HEK293 (cell line): Measurements from ENCODE around the gene PCDHA11.

Experiments
- CTCF ChIA-PET: fragments of 350-600 bp; formaldehyde crosslinking; extraction: SDS; loops from one replicate; lab custom pipeline; 2021; ENCODE audit warnings: antibody characterized with exemption; lab: Yijun Ruan, JAX
- POLR2A ChIA-PET: fragments of 300-600 bp; formaldehyde crosslinking; extraction: SDS; loops from one replicate; lab custom pipeline; 2020; ENCODE audit warnings: antibody characterized with exemption, inconsistent platforms; lab: Yijun Ruan, JAX
- H3K27ac ChIP-seq: fragments of 200-500 bp; sonication (Bioruptor generic); 2 replicates; pipeline ENCODE4 v1.5.1; 2014; ENCODE audit warnings: low read depth, low read length, control low read depth, inconsistent platforms; ENCODE audit errors: extremely low read depth
- H3K36me3 ChIP-seq, 2 experiments: fragments of 200-500 bp in 1 of 2; sonication (Bioruptor generic) in 1 of 2; 1 replicate in 1 of 2; 2 replicates in 1 of 2; pipeline ENCODE4 v1.5.1; 2014 to 2017; ENCODE audit warnings: inconsistent platforms in 2 of 2, low read length in 2 of 2; ENCODE audit not compliant: control insufficient read depth in 2 of 2, insufficient read depth in 1 of 2
- H3K4me1 ChIP-seq: fragments of 200-500 bp; sonication (Bioruptor generic); 2 replicates; pipeline ENCODE4 v1.5.1; 2014; ENCODE audit warnings: mild to moderate bottlenecking, low read length, inconsistent platforms; ENCODE audit not compliant: control insufficient read depth, insufficient read depth
- H3K4me3 ChIP-seq: 2 replicates; pipeline ENCODE4 v1.5.1; 2011; ENCODE audit warnings: low read depth, mild to moderate bottlenecking, control low read depth, low read length, moderate library complexity
- H3K9me3 ChIP-seq: fragments of 200-500 bp; sonication (Bioruptor generic); 2 replicates; pipeline ENCODE4 v1.5.1; 2014; ENCODE audit warnings: low read depth, low read length, inconsistent platforms; ENCODE audit not compliant: control insufficient read depth, insufficient read depth
- HOXD13 ChIP-seq: sonication (generic); formaldehyde crosslinking; IDR thresholded peaks from 2 replicates; pipeline ENCODE4 v1.8.0; 2022; ENCODE audit warnings: missing genetic modification reagents, borderline replicate concordance
- IKZF3 ChIP-seq: fragments of 450-650 bp; IDR thresholded peaks from 2 replicates; pipeline ENCODE4 v1.5.0; 2018; ENCODE audit warnings: missing biosample characterization, mild to moderate bottlenecking, missing genetic modification characterization, moderate library complexity
- KLF10 ChIP-seq: fragments of 450-650 bp; IDR thresholded peaks from 2 replicates; pipeline ENCODE4 v1.5.1; 2018; ENCODE audit warnings: missing biosample characterization, mild to moderate bottlenecking, missing genetic modification characterization
- KLF7 ChIP-seq: fragments of 450-650 bp; formaldehyde crosslinking; IDR thresholded peaks from 2 replicates; pipeline ENCODE4 v1.5.1; 2016; ENCODE audit warnings: missing biosample characterization, missing genetic modification characterization, borderline replicate concordance
- KLF8 ChIP-seq: fragments of 450-650 bp; formaldehyde crosslinking; IDR thresholded peaks from 2 replicates; pipeline ENCODE4 v1.5.1; 2016; ENCODE audit warnings: missing biosample characterization, missing genetic modification characterization
- KLF9 ChIP-seq: fragments of 450-650 bp; formaldehyde crosslinking; IDR thresholded peaks from 2 replicates; pipeline ENCODE4 v1.5.1; 2016; ENCODE audit warnings: missing biosample characterization, missing genetic modification characterization, low read depth
- MEIS1 ChIP-seq: sonication (generic); formaldehyde crosslinking; IDR thresholded peaks from 2 replicates; pipeline ENCODE4 v1.8.1; 2022; ENCODE audit warnings: missing genetic modification reagents, mild to moderate bottlenecking, borderline replicate concordance
- SETDB1 ChIP-seq: IDR thresholded peaks from one replicate; pipeline ENCODE4 v1.6.1; 2017; ENCODE audit warnings: mild to moderate bottlenecking, low read length, moderate library complexity, mixed read lengths; ENCODE audit not compliant: insufficient read length
- ZBTB17 ChIP-seq: fragments of 450-650 bp; formaldehyde crosslinking; IDR thresholded peaks from 2 replicates; pipeline ENCODE4 v1.5.1; 2016; ENCODE audit warnings: missing biosample characterization, missing genetic modification characterization
- ZFHX2 ChIP-seq: fragments of 450-650 bp; formaldehyde crosslinking; conservative IDR thresholded peaks from 2 replicates; pipeline ENCODE4 v1.5.1; 2016; ENCODE audit warnings: missing biosample characterization, missing genetic modification characterization
- ZFP69B ChIP-seq: fragments of 450-650 bp; formaldehyde crosslinking; IDR thresholded peaks from 2 replicates; pipeline ENCODE4 v1.5.1; 2016; ENCODE audit warnings: missing biosample characterization, missing genetic modification characterization
- ZNF133 ChIP-seq: fragments of 450-650 bp; formaldehyde crosslinking; IDR thresholded peaks from 2 replicates; pipeline ENCODE4 v1.5.1; 2016; ENCODE audit warnings: missing biosample characterization, missing genetic modification characterization
- ZNF214 ChIP-seq: fragments of 450-650 bp; formaldehyde crosslinking; IDR thresholded peaks from 2 replicates; pipeline ENCODE4 v1.5.1; 2017; ENCODE audit warnings: missing biosample characterization, mild to moderate bottlenecking, missing genetic modification characterization, borderline replicate concordance
- ZNF223 ChIP-seq: fragments of 450-650 bp; formaldehyde crosslinking; IDR thresholded peaks from 2 replicates; pipeline ENCODE4 v1.5.1; 2016; ENCODE audit warnings: missing biosample characterization, missing genetic modification characterization
- ZNF23 ChIP-seq: fragments of 450-650 bp; formaldehyde crosslinking; IDR thresholded peaks from 2 replicates; pipeline ENCODE4 v1.5.1; 2016; ENCODE audit warnings: missing biosample characterization, missing genetic modification characterization, borderline replicate concordance
- ZNF416 ChIP-seq: fragments of 450-650 bp; formaldehyde crosslinking; IDR thresholded peaks from 2 replicates; pipeline ENCODE4 v1.5.1; 2016; ENCODE audit warnings: missing biosample characterization, missing genetic modification characterization
- ZNF510 ChIP-seq: fragments of 450-650 bp; formaldehyde crosslinking; IDR thresholded peaks from 2 replicates; pipeline ENCODE4 v1.5.1; 2018; ENCODE audit warnings: mild to moderate bottlenecking, missing genetic modification characterization, missing biosample characterization; ENCODE audit not compliant: insufficient replicate concordance
- ZNF514 ChIP-seq: fragments of 450-650 bp; formaldehyde crosslinking; IDR thresholded peaks from 2 replicates; pipeline ENCODE4 v1.5.1; 2016; ENCODE audit warnings: missing biosample characterization, missing genetic modification characterization
- ZNF600 ChIP-seq: fragments of 450-650 bp; formaldehyde crosslinking; IDR thresholded peaks from 2 replicates; pipeline ENCODE4 v1.5.1; 2016; ENCODE audit warnings: missing biosample characterization, missing genetic modification characterization
- ZNF621 ChIP-seq: fragments of 450-650 bp; formaldehyde crosslinking; IDR thresholded peaks from 2 replicates; pipeline ENCODE4 v1.5.1; 2017; ENCODE audit warnings: missing biosample characterization, missing genetic modification characterization
- ZNF654 ChIP-seq: fragments of 450-650 bp; formaldehyde crosslinking; IDR thresholded peaks from 2 replicates; pipeline ENCODE4 v1.5.1; 2016; ENCODE audit warnings: low read depth, missing biosample characterization, missing genetic modification characterization
- ZNF792 ChIP-seq: fragments of 450-650 bp; formaldehyde crosslinking; IDR thresholded peaks from 2 replicates; pipeline ENCODE4 v1.5.1; 2016; ENCODE audit warnings: missing biosample characterization, missing genetic modification characterization
- TF ChIP-seq, protein P1 (sequence below): fragments of 450-650 bp; formaldehyde crosslinking; IDR thresholded peaks from 2 replicates; pipeline ENCODE4 v1.5.1; 2017; ENCODE audit warnings: missing biosample characterization, missing genetic modification characterization
- TF ChIP-seq, protein P2 (sequence below): fragments of 450-650 bp; formaldehyde crosslinking; IDR thresholded peaks from 2 replicates; pipeline ENCODE4 v1.5.1; 2016; ENCODE audit warnings: missing biosample characterization, missing genetic modification characterization

Gene PCDHA11

DNA sequence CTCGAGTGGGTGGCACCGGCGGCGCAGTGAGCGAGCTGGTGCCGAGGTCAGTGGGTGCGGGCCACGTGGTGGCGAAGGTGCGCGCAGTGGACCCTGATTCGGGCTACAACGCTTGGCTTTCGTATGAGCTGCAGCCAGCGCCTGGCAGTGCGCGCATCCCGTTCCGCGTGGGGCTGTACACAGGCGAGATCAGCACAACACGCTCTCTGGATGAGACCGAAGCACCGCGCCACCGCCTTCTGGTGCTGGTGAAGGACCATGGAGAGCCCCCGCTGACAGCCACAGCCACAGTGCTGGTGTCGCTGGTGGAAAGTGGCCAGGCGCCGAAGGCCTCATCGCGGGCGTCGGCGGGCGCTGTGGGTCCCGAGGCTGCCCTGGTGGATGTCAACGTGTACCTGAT lies 45.3 kb upstream of the PCDHA11 start (continued):
- TF ChIP-seq ZNF510, result no peak
- TF ChIP-seq ZNF23 (tag by site-specific recombination), result no peak
- no peak for TF ChIP-seq ZNF654 (tag by site-specific recombination)
- TF ChIP-seq KLF7 (tag by site-specific recombination), result no peak
- TF ChIP-seq, protein P1, sequence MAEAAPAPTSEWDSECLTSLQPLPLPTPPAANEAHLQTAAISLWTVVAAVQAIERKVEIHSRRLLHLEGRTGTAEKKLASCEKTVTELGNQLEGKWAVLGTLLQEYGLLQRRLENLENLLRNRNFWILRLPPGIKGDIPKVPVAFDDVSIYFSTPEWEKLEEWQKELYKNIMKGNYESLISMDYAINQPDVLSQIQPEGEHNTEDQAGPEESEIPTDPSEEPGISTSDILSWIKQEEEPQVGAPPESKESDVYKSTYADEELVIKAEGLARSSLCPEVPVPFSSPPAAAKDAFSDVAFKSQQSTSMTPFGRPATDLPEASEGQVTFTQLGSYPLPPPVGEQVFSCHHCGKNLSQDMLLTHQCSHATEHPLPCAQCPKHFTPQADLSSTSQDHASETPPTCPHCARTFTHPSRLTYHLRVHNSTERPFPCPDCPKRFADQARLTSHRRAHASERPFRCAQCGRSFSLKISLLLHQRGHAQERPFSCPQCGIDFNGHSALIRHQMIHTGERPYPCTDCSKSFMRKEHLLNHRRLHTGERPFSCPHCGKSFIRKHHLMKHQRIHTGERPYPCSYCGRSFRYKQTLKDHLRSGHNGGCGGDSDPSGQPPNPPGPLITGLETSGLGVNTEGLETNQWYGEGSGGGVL, result no peak
- TF ChIP-seq ZNF223 (tag by site-specific recombination), result no peak

DNA sequence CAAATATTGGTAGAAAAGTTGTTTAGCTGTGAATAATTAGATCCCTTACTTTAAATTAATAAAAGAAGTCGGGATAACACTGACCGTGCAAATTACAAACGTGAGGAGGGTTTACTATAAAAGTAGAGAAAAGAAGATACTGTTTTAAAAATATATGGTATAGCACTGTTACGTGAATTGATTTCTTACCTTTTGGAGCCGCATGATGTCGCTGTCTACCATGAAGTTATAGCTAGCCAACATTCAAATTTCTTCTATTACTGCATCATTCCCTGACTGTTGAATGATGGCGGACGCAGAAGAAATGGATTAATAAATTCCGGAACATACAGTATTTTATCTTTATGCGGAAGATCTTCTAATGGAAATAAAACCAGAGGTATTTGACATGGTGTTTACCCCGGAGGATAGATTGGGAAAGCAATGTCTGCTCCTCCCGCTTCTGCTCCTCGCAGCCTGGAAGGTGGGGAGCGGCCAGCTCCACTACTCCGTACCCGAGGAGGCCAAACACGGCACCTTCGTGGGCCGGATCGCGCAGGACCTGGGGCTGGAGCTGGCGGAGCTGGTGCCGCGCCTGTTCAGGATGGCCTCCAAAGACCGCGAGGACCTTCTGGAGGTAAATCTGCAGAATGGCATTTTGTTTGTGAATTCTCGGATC lies 40.9 kb upstream of the PCDHA11 start, which contains the start of gene PCDHA6:
Gene PCDHA6 (plus strand): TSS at position 257 of the 658 bp plus-strand sequence. CDS start 132 bp downstream, at position 389.
- H3K9me3 ChIP-seq, result no peaks in the 10 kb centered on the region
- CTCF ChIA-PET, result interaction anchor here (0.7 kb wide), 1 partner anchor 22 kb away, joined by 4 read pairs; no protein-coding TSS in a partner anchor
- no peaks in the 10 kb centered on the region for H3K36me3 ChIP-seq
- TF ChIP-seq HOXD13 (CRISPR knock-in tag) (no peak), ZNF416 (no peak), ZFP69B (tag by site-specific recombination) (no peak), ZFHX2 (no peak), ZNF600 (tag by site-specific recombination) (no peak), KLF8 (no peak), IKZF3 (no peak), ZNF514 (no peak), KLF10 (tag by site-specific recombination) (no peak), ZNF621 (no peak), ZNF133 (tag by site-specific recombination) (no peak), ZNF214 (no peak), SETDB1 (no peak), ZBTB17 (no peak), ZNF792 (tag by site-specific recombination) (no peak), MEIS1 (CRISPR knock-in tag) (no peak), KLF9 (tag by site-specific recombination) (no peak)
- TF ChIP-seq, protein P2, sequence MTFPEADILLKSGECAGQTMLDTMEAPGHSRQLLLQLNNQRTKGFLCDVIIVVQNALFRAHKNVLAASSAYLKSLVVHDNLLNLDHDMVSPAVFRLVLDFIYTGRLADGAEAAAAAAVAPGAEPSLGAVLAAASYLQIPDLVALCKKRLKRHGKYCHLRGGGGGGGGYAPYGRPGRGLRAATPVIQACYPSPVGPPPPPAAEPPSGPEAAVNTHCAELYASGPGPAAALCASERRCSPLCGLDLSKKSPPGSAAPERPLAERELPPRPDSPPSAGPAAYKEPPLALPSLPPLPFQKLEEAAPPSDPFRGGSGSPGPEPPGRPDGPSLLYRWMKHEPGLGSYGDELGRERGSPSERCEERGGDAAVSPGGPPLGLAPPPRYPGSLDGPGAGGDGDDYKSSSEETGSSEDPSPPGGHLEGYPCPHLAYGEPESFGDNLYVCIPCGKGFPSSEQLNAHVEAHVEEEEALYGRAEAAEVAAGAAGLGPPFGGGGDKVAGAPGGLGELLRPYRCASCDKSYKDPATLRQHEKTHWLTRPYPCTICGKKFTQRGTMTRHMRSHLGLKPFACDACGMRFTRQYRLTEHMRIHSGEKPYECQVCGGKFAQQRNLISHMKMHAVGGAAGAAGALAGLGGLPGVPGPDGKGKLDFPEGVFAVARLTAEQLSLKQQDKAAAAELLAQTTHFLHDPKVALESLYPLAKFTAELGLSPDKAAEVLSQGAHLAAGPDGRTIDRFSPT (tag by site-specific recombination), result no peak
- no peaks in the 10 kb centered on the region for H3K4me1 ChIP-seq
- H3K4me3 ChIP-seq, result no peak within 1 kb of the TSS
- POLR2A ChIA-PET, result no interaction called here
- H3K27ac ChIP-seq, result no peak within 1 kb of the TSS
